Measurements from ENCODE around the gene GPC6. TPM values are rescaled to one million over a fixed set of nuclear protein-coding genes. Genes with fewer than 3 reads are reported as not detected.

Gene GPC6
- polyA plus RNA-seq, 1 donor from 2014 or later = 9.0 TPM

DNA sequence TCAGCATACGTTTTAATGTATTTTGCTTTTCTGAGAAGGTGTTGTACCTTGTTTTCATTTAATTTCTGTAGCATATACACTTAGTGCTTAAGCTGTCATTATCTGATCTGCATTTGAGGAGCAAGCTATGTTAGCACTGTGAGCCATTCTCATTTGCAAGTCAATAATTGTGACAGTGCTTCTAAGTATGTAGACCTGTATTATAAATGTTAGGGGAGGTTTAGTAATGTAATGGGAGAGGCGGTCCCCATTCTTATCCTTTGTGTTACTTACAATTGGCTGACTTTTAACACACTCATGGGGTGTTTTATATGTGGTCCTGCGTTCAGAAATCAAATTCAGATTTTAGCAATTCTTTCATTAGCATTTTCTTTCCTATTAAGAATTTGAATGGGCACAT is 90.2 kb downstream of the GPC6 start:
- H3K4me3 ChIP-seq (ENCODE audit: low read length) = peak overlapping the region; percentile 5

DNA sequence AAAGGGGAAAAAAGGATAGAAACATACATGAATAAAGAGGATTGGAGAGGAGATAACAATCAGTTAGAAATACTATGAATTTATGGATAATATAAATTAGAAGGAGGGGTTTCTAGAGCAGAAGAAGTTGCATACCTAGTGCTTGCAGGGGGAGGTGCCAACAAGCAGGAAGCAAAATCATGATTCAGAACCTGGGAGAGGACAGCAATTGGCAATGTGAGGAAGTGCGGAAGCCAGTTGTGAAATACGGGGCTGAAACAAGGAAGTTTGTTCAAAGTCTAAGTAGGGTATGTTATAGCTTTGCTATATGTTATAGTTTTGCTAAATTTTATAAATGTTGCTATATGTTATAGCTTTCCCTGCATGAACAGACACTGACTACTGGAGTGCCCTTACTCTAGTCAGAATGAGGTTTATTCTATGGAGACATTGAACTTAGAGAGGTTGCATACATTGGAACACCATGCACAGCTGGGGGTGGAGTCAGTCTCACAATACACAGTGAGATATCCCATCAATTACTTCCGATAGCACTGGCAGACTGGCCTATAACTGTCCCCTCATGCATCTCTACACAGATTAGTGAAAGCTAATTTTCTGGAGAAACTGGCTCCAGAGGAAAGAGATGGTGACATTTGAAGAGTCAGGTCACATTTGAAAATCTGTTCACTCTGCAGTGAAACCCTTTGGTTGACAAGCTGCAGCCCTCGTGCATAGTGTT is 92.1 kb downstream of the GPC6 start:
- Histone ChIP-seq H3K27me3 (ENCODE audit: insufficient read depth, low read depth, low read length) (no peaks in the 10 kb centered on the region), H3K27ac (ENCODE audit: low read length) (no peak overlapping the region), H2AFZ (ENCODE audit: low read depth, low read length) (no peak overlapping the region), H3K79me2 (replicated peaks; ENCODE audit: insufficient read depth, low read length) (no peaks in the 10 kb centered on the region), H3K36me3 (ENCODE audit: insufficient read depth, low read length) (no peaks in the 10 kb centered on the region), H3K4me3 (ENCODE audit: low read length) (no peak overlapping the region), H3F3A (ENCODE audit: insufficient read depth, low read length, poor library complexity, severe bottlenecking) (no peaks in the 10 kb centered on the region), H3K9me2 (ENCODE audit: insufficient read depth, low read length) (no peaks in the 10 kb centered on the region), H4K20me1 (ENCODE audit: insufficient read depth) (no peaks in the 10 kb centered on the region), H3K4me2 (ENCODE audit: low read length) (no peak overlapping the region), H3K9ac (ENCODE audit: low read length) (no peak overlapping the region), H3K9me3 (ENCODE audit: low read length) (no peaks in the 10 kb centered on the region)
- TF ChIP-seq POLR2AphosphoS5 (IDR thresholded peaks at IDR 0.05) = no peak
- no peak for TF ChIP-seq EP300 (conservative IDR thresholded peaks at IDR 0.05; ENCODE audit: poor library complexity, severe bottlenecking)
- TF ChIP-seq EZH2 (IDR thresholded peaks at IDR 0.05; ENCODE audit: borderline replicate concordance, insufficient read depth, low read length, poor library complexity, severe bottlenecking) = no peak
- TF ChIP-seq, protein P1, sequence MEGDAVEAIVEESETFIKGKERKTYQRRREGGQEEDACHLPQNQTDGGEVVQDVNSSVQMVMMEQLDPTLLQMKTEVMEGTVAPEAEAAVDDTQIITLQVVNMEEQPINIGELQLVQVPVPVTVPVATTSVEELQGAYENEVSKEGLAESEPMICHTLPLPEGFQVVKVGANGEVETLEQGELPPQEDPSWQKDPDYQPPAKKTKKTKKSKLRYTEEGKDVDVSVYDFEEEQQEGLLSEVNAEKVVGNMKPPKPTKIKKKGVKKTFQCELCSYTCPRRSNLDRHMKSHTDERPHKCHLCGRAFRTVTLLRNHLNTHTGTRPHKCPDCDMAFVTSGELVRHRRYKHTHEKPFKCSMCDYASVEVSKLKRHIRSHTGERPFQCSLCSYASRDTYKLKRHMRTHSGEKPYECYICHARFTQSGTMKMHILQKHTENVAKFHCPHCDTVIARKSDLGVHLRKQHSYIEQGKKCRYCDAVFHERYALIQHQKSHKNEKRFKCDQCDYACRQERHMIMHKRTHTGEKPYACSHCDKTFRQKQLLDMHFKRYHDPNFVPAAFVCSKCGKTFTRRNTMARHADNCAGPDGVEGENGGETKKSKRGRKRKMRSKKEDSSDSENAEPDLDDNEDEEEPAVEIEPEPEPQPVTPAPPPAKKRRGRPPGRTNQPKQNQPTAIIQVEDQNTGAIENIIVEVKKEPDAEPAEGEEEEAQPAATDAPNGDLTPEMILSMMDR (IDR thresholded peaks at IDR 0.05; ENCODE audit: poor library complexity, severe bottlenecking) = no peak
- TF ChIP-seq TAF1 (IDR thresholded peaks at IDR 0.05; ENCODE audit: low read depth) = no peak
- TF ChIP-seq, protein P2, sequence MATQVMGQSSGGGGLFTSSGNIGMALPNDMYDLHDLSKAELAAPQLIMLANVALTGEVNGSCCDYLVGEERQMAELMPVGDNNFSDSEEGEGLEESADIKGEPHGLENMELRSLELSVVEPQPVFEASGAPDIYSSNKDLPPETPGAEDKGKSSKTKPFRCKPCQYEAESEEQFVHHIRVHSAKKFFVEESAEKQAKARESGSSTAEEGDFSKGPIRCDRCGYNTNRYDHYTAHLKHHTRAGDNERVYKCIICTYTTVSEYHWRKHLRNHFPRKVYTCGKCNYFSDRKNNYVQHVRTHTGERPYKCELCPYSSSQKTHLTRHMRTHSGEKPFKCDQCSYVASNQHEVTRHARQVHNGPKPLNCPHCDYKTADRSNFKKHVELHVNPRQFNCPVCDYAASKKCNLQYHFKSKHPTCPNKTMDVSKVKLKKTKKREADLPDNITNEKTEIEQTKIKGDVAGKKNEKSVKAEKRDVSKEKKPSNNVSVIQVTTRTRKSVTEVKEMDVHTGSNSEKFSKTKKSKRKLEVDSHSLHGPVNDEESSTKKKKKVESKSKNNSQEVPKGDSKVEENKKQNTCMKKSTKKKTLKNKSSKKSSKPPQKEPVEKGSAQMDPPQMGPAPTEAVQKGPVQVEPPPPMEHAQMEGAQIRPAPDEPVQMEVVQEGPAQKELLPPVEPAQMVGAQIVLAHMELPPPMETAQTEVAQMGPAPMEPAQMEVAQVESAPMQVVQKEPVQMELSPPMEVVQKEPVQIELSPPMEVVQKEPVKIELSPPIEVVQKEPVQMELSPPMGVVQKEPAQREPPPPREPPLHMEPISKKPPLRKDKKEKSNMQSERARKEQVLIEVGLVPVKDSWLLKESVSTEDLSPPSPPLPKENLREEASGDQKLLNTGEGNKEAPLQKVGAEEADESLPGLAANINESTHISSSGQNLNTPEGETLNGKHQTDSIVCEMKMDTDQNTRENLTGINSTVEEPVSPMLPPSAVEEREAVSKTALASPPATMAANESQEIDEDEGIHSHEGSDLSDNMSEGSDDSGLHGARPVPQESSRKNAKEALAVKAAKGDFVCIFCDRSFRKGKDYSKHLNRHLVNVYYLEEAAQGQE (IDR thresholded peaks at IDR 0.05; ENCODE audit: borderline replicate concordance) = no peak
- TF ChIP-seq MXI1 (conservative IDR thresholded peaks at IDR 0.05; ENCODE audit: poor library complexity, severe bottlenecking) = no peak
- no peak for TF ChIP-seq RAD21 (conservative IDR thresholded peaks at IDR 0.05)
- TF ChIP-seq SMC3 (conservative IDR thresholded peaks at IDR 0.05; ENCODE audit: poor library complexity) = no peak

More for the DNA sequence above, 90.2 kb downstream of the GPC6 start:
- Histone ChIP-seq H3K9me3 (ENCODE audit: low read length) (no peaks in the 10 kb centered on the region), H4K20me1 (ENCODE audit: insufficient read depth) (no peaks in the 10 kb centered on the region), H3K27me3 (ENCODE audit: insufficient read depth, low read depth, low read length) (no peaks in the 10 kb centered on the region), H3F3A (ENCODE audit: insufficient read depth, low read length, poor library complexity, severe bottlenecking) (no peaks in the 10 kb centered on the region), H3K9ac (ENCODE audit: low read length) (no peak overlapping the region), H3K4me2 (ENCODE audit: low read length) (no peak overlapping the region), H3K36me3 (ENCODE audit: insufficient read depth, low read length) (no peaks in the 10 kb centered on the region), H2AFZ (ENCODE audit: low read depth, low read length) (no peak overlapping the region), H3K27ac (ENCODE audit: low read length) (no peak overlapping the region), H3K79me2 (replicated peaks; ENCODE audit: insufficient read depth, low read length) (no peaks in the 10 kb centered on the region), H3K9me2 (ENCODE audit: insufficient read depth, low read length) (no peaks in the 10 kb centered on the region)
- TF ChIP-seq SMC3 (conservative IDR thresholded peaks at IDR 0.05; ENCODE audit: poor library complexity) (no peak), EZH2 (IDR thresholded peaks at IDR 0.05; ENCODE audit: borderline replicate concordance, insufficient read depth, low read length, poor library complexity, severe bottlenecking) (no peak), RAD21 (conservative IDR thresholded peaks at IDR 0.05) (no peak), POLR2AphosphoS5 (IDR thresholded peaks at IDR 0.05) (no peak), TAF1 (IDR thresholded peaks at IDR 0.05; ENCODE audit: low read depth) (no peak), MXI1 (conservative IDR thresholded peaks at IDR 0.05; ENCODE audit: poor library complexity, severe bottlenecking) (no peak)

All from neural cell (in vitro differentiated cells).